GM18951 (cell line): ENCODE data around the gene OLIG1.

Source experiments
- POLR2A ChIP-seq: IDR thresholded peaks from 4 replicates; pipeline ENCODE4 v1.6.1; 2011; ENCODE audit warnings: mild to moderate bottlenecking; ENCODE audit not compliant: insufficient read length, insufficient read depth; ENCODE audit errors: extremely low read depth
- in situ Hi-C: fragments of 300-500 bp; cut with MboI; formaldehyde crosslinking; loops from one replicate; pipeline ENCODE4 v1.12.0; 2022; ENCODE audit warnings: low sequenced_read_pairs, mixed read lengths, inconsistent platforms; ENCODE audit not compliant: unreplicated experiment

Gene OLIG1

DNA sequence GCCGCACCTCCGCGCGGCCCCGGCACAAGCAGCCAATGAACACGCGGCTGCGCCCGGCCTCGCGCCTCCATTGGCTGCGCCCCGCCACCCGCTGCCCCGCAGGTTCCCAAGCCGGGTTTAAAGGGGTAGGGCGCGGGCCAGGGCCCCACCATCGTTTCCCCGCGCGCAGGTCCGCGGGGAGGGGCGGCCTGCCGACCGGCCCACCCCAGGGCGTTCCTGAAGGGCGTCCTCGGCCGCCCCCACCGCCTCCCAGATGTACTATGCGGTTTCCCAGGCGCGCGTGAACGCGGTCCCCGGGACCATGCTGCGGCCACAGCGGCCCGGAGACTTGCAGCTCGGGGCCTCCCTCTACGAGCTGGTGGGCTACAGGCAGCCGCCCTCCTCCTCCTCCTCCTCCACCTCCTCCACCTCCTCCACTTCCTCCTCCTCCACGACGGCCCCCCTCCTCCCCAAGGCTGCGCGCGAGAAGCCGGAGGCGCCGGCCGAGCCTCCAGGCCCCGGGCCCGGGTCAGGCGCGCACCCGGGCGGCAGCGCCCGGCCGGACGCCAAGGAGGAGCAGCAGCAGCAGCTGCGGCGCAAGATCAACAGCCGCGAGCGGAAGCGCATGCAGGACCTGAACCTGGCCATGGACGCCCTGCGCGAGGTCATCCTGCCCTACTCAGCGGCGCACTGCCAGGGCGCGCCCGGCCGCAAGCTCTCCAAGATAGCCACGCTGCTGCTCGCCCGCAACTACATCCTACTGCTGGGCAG lies at the start of gene OLIG1:
Gene OLIG1, plus strand, starts transcription at position 148 of the 750 bp plus-strand sequence. Its CDS starts 106 bp downstream, at position 254.
- TF ChIP-seq POLR2A = no peak
- in situ Hi-C loops = no loop called here

GRCh38 chr21:33020558-33021100 lies 49.3 kb upstream of the OLIG1 start:
- in situ Hi-C loops = no loop called here
- TF ChIP-seq POLR2A = no peak

DNA sequence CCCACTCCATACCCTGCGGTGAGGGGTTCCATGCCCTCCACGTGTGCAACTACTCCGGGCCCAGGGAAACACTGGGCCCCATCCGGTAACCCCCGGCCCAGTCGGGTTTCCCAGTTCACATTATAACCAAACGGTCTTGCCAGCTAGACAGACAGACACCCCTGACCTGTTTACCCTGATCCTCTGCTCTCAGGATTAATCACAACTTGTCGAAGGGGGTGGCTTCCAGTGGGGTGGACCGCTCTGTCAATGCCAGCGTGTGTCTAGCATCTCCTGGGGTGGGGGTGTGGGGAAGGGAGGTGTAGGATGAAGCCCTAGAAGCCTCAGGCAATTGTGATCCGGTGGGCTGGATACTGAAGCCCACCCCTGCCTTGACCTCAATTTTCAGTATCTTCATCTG lies 48.8 kb upstream of the OLIG1 start:
- TF ChIP-seq POLR2A = no peak
- in situ Hi-C loops = no loop called here

DNA sequence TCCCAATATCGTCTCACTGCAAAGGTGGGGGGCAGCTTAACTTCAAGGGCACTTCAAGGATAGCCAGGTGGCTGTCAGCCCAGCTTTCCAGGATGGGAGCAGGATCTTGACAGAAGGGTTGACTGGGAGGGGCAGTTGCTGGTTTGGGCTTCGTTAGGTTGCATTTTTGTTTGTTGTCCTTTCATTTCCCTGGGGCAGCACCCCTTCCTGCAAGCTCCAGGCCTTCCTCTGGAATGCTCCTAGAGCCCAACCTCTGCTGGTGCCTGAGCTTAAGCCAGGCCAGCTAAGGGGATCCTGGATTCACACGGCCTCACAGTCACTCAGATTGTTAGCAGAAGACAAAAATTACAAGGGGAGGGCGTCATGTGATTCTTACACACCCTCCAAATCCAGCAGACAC lies 48.3 kb upstream of the OLIG1 start:
- in situ Hi-C loops = no loop called here
- no peak for TF ChIP-seq POLR2A

DNA sequence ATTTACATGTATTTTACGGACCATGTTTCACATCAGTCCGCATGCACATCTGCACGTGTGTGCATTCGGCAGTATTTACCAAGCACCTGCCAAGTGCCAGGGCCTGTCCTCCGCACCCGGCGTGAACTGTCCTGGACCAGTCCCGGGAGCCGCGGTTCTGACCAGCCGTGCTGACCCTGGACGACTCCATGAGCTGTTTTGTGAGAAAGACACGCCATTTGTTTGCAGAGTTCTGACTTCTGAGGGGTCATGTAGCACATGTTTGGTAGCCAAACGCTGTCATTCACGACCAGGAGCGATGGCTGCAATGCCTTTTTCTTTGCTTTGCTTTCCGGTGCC lies 47.5 kb upstream of the OLIG1 start:
- in situ Hi-C loops = no loop called here
- no peak for TF ChIP-seq POLR2A

GRCh38 chr21:33022828-33023573 lies 46.9 kb upstream of the OLIG1 start:
- TF ChIP-seq POLR2A = no peak
- in situ Hi-C loops = no loop called here

DNA sequence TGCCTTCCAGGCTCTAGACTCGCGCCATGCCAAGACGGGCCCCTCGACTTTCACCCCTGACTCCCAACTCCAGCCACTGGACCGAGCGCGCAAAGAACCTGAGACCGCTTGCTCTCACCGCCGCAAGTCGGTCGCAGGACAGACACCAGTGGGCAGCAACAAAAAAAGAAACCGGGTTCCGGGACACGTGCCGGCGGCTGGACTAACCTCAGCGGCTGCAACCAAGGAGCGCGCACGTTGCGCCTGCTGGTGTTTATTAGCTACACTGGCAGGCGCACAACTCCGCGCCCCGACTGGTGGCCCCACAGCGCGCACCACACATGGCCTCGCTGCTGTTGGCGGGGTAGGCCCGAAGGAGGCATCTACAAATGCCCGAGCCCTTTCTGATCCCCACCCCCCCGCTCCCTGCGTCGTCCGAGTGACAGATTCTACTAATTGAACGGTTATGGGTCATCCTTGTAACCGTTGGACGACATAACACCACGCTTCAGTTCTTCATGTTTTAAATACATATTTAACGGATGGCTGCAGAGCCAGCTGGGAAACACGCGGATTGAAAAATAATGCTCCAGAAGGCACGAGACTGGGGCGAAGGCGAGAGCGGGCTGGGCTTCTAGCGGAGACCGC lies 46.3 kb upstream of the OLIG1 start:
- no peak for TF ChIP-seq POLR2A
- in situ Hi-C loops = no loop called here

- in situ Hi-C loops = no loop called here
- TF ChIP-seq POLR2A = no peak
These were observed 45.5 kb upstream of the OLIG1 start for GRCh38 chr21:33024201-33025103.

- no peak for TF ChIP-seq POLR2A
These were observed 44.8 kb upstream of the OLIG1 start for GRCh38 chr21:33025106-33025488.

DNA sequence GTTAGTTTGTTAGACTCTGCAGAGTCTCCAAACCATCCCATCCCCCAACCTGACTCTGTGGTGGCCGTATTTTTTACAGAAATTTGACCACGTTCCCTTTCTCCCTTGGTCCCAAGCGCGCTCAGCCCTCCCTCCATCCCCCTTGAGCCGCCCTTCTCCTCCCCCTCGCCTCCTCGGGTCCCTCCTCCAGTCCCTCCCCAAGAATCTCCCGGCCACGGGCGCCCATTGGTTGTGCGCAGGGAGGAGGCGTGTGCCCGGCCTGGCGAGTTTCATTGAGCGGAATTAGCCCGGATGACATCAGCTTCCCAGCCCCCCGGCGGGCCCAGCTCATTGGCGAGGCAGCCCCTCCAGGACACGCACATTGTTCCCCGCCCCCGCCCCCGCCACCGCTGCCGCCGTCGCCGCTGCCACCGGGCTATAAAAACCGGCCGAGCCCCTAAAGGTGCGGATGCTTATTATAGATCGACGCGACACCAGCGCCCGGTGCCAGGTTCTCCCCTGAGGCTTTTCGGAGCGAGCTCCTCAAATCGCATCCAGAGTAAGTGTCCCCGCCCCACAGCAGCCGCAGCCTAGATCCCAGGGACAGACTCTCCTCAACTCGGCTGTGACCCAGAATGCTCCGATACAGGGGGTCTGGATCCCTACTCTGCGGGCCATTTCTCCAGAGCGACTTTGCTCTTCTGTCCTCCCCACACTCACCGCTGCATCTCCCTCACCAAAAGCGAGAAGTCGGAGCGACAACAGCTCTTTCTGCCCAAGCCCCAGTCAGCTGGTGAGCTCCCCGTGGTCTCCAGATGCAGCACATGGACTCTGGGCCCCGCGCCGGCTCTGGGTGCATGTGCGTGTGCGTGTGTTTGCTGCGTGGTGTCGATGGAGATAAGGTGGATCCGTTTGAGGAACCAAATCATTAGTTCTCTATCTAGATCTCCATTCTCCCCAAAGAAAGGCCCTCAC lies 44.2 kb upstream of the OLIG1 start, which contains the start of gene OLIG2:
Gene OLIG2, plus strand, starts transcription at position 447 of the 954 bp plus-strand sequence. CDS start 928 bp downstream, outside the sequence.
- TF ChIP-seq POLR2A = no peak
- in situ Hi-C loops = no loop called here

More at GRCh38 chr21:33025106-33025488, 44.8 kb upstream of the OLIG1 start:
- in situ Hi-C loops = no loop called here

- in situ Hi-C loops = no loop called here
- TF ChIP-seq POLR2A = no peak
These were observed 43.5 kb upstream of the OLIG1 start for GRCh38 chr21:33026443-33026858.
